ENCODE measurements around the gene CFAP45. TPM values are rescaled to one million over a fixed set of nuclear protein-coding genes. Genes with fewer than 3 reads are reported as not detected.

CFAP45 gene
- total and polyA plus RNA-seq, 9 of the 15 experiments (the other 6 are each of a cell fraction or from before 2014, with no cell fraction given) = 0.65 to 2.4 (median 1.5) TPM

DNA sequence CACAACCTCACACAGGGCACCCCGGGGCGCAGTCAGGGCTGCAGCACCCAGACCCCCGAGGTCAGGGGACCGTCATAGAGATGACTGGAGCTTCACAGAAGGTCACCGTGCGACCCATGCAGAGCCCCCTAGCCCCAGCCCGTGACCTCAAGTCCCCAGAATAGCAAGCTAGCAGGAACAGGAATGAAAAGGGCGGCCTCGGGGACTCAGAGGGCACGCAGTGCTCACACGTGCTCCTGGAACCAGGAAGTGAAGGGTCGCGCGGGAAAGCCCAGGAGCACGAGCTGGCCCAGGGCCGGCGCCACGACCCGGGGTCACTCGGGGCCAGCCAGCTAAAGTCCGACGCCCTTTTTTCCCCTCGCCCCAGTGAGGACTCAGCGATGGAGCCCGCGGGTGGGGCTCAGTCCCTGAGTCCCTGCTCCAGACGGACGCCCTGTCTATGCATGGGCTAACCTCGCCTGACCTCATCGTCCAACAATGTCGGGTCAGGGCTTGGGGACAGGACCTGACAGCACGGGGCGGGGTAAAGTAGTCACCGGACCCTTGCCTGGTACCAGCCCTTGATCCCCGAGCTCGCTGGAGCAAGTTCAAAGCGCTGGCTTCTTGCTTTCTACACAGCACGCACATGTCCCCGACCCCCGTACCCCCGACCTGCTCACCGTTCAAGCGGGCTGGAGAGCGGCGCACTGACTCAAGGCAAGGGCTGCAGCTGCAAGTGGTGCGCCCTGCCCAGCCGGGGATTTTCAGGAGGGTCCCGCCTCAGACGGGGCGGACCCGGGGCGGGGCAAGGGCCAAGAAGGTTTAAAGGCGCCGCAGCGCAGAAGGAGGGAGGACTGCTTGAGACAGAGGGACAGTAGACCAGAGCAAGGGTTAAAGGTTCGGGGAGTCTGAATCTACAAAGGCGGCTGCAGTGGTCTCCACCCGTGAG is 25.1 kb upstream of the CFAP45 start, which contains the start of gene TAGLN2 (continued):
- TF ChIP-seq, protein P1, sequence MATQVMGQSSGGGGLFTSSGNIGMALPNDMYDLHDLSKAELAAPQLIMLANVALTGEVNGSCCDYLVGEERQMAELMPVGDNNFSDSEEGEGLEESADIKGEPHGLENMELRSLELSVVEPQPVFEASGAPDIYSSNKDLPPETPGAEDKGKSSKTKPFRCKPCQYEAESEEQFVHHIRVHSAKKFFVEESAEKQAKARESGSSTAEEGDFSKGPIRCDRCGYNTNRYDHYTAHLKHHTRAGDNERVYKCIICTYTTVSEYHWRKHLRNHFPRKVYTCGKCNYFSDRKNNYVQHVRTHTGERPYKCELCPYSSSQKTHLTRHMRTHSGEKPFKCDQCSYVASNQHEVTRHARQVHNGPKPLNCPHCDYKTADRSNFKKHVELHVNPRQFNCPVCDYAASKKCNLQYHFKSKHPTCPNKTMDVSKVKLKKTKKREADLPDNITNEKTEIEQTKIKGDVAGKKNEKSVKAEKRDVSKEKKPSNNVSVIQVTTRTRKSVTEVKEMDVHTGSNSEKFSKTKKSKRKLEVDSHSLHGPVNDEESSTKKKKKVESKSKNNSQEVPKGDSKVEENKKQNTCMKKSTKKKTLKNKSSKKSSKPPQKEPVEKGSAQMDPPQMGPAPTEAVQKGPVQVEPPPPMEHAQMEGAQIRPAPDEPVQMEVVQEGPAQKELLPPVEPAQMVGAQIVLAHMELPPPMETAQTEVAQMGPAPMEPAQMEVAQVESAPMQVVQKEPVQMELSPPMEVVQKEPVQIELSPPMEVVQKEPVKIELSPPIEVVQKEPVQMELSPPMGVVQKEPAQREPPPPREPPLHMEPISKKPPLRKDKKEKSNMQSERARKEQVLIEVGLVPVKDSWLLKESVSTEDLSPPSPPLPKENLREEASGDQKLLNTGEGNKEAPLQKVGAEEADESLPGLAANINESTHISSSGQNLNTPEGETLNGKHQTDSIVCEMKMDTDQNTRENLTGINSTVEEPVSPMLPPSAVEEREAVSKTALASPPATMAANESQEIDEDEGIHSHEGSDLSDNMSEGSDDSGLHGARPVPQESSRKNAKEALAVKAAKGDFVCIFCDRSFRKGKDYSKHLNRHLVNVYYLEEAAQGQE (IDR thresholded peaks at IDR 0.05; ENCODE audit: borderline replicate concordance) = no peak
- TF ChIP-seq, protein P1 (CRISPR knock-in tag; IDR thresholded peaks at IDR 0.05; ENCODE audit: low read depth) = no peak; the same call in 1 of the 2 replicates
- no peak for TF ChIP-seq MED1 (CRISPR knock-in tag; IDR thresholded peaks at IDR 0.05; ENCODE audit: borderline replicate concordance)
- TF ChIP-seq MTA2 (IDR thresholded peaks at IDR 0.05; ENCODE audit: low read depth) = no peak
- no peak for TF ChIP-seq TFAM (CRISPR knock-in tag; conservative IDR thresholded peaks at IDR 0.05)
- no peak for TF ChIP-seq HDGF (IDR thresholded peaks at IDR 0.05)
- no peak for TF ChIP-seq TCF7 (IDR thresholded peaks at IDR 0.05; ENCODE audit: borderline replicate concordance)
- TF ChIP-seq PCBP2 (IDR thresholded peaks at IDR 0.05; ENCODE audit: low read depth, low read length, poor library complexity, severe bottlenecking) = no peak
- TF ChIP-seq, protein P2, sequence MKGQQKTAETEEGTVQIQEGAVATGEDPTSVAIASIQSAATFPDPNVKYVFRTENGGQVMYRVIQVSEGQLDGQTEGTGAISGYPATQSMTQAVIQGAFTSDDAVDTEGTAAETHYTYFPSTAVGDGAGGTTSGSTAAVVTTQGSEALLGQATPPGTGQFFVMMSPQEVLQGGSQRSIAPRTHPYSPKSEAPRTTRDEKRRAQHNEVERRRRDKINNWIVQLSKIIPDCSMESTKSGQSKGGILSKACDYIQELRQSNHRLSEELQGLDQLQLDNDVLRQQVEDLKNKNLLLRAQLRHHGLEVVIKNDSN (CRISPR knock-in tag; IDR thresholded peaks at IDR 0.05) = peak; percentile 64
- TF ChIP-seq AFF1 (IDR thresholded peaks at IDR 0.05; ENCODE audit: low read depth in 1 of 2, partially characterized antibody in 2 of 2) = peak in 1 of 2 experiments; percentile 56
- TF ChIP-seq POLR2G (IDR thresholded peaks at IDR 0.05; ENCODE audit: low read depth, low read length) = peak; percentile 96
- peak; percentile 84; the same call in 1 of the 2 replicates for TF ChIP-seq NFRKB (IDR thresholded peaks at IDR 0.05; ENCODE audit: low read depth)
- TF ChIP-seq IRF9 (tag; IDR thresholded peaks at IDR 0.05) = no peak

Data from K562 (cell line).